ENCODE results near the gene ST6GAL1.
"Not testable (repeated sequence)": the region's sequence is repeated elsewhere in the genome, so short reads cannot be mapped to it uniquely, and the experiment has no call there.

ST6GAL1 gene

GRCh38 chr3:186950402-186951093 lies 20.2 kb downstream of the ST6GAL1 start:
- Histone ChIP-seq H3K27me3 (ENCODE audit: control insufficient read depth, insufficient read depth, low read length) (no peaks in the 10 kb centered on the region), H3K4me3 (ENCODE audit: low read length) (no peak overlapping the region), H3K9ac (ENCODE audit: low read depth, low read length) (no peak overlapping the region), H3K4me1 (ENCODE audit: control insufficient read depth, insufficient read depth, low read length) (no peaks in the 10 kb centered on the region), H3K9me3 (replicated peaks; ENCODE audit: low read length) (no peaks in the 10 kb centered on the region), H3K36me3 (ENCODE audit: insufficient read depth, low read length) (no peaks in the 10 kb centered on the region), H3K4me2 (ENCODE audit: low read length) (no peak overlapping the region)

DNA sequence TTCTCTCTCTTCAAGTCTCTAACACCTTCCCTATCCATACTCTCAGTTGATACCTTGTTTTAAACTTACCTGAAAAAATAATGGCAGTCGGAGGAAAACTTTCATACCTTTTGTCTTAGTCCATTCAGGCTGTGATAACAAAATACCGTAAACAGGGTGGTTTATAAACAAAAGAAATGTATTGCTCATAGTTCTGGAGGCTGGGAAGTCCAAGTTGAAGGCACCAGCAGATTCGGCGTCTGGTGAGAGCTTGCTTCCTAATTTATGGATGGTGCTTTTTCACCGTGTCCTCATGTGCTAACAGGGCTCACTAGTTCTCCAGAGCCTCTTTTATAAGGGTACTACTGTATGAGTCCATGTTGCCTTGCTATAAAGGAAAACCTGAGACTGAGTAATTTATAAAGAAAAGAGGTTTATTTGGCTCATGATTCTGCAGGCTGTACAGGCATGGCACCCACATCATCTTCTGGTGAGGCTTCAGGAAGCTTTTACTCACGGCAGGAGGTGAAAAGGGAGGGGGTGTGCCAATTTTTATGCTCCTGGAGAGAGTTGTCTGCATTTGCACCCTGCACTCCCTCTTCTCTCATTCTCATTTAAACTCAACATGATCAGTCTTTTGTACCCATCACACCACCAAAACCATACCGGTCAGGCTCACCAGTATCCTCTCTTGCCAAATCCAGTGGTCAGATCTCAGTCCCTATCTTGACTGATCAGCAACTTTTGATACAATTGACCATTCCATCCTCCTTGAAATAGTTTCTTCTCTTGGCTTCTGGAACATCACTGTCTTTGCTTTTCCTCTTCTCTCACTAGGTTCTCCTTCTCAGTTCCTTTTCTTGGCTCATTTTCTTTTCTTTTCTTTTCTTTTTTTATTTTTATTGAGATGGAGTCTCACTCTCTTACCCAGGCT lies 21.6 kb downstream of the ST6GAL1 start:
- H3K4me3 ChIP-seq (ENCODE audit: low read length) = no peak overlapping the region
- H3K4me1 ChIP-seq (ENCODE audit: control insufficient read depth, insufficient read depth, low read length) = no peaks in the 10 kb centered on the region

DNA sequence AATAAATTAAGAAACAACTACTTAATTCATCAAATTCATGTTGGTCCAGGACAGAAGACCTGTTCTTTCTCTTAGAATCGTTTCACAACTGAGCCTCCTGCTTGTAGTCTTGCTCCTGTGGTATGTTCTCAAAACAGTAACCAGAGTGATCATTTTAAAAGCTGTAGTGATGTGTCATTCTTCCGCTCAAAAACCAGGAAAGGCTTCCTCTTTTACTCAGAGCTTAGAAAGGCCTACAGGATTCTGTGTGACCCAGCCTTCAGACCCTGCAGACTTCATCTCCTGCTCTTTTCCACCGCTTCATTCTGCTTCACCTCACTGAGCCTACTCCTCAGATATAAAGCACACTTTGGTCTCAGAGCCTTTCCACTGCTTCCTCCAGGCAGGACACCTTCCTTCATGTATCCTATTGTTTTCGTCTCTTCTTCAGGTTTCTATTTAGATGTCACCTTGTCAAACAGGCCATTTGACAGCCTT lies 22.7 kb downstream of the ST6GAL1 start:
- Histone ChIP-seq H3K9ac (ENCODE audit: low read depth, low read length) (no peak overlapping the region), H3K9me3 (replicated peaks; ENCODE audit: low read length) (no peaks in the 10 kb centered on the region), H3K36me3 (ENCODE audit: insufficient read depth, low read length) (no peaks in the 10 kb centered on the region), H3K4me1 (ENCODE audit: control insufficient read depth, insufficient read depth, low read length) (no peaks in the 10 kb centered on the region), H3K4me2 (ENCODE audit: low read length) (no peak overlapping the region), H3K27me3 (ENCODE audit: control insufficient read depth, insufficient read depth, low read length) (no peaks in the 10 kb centered on the region), H3K4me3 (ENCODE audit: low read length) (no peak overlapping the region)

More for the DNA sequence above, 21.6 kb downstream of the ST6GAL1 start:
- no peak overlapping the region for H3K9ac ChIP-seq (ENCODE audit: low read depth, low read length)
- no peaks in the 10 kb centered on the region for H3K36me3 ChIP-seq (ENCODE audit: insufficient read depth, low read length)
- H3K27me3 ChIP-seq (ENCODE audit: control insufficient read depth, insufficient read depth, low read length) = no peaks in the 10 kb centered on the region
- H3K9me3 ChIP-seq (replicated peaks; ENCODE audit: low read length) = no peaks in the 10 kb centered on the region
- no peak overlapping the region for H3K4me2 ChIP-seq (ENCODE audit: low read length)

- not testable (repeated sequence) for H3K27me3 ChIP-seq (ENCODE audit: control insufficient read depth, insufficient read depth, low read length); H3K4me3 ChIP-seq (ENCODE audit: low read length); H3K36me3 ChIP-seq (ENCODE audit: insufficient read depth, low read length); H3K4me2 ChIP-seq (ENCODE audit: low read length); H3K9ac ChIP-seq (ENCODE audit: low read depth, low read length); H3K4me1 ChIP-seq (ENCODE audit: control insufficient read depth, insufficient read depth, low read length); H3K9me3 ChIP-seq (replicated peaks; ENCODE audit: low read length)
Observed at GRCh38 chr3:186953992-186954699, 23.8 kb downstream of the ST6GAL1 start.

DNA sequence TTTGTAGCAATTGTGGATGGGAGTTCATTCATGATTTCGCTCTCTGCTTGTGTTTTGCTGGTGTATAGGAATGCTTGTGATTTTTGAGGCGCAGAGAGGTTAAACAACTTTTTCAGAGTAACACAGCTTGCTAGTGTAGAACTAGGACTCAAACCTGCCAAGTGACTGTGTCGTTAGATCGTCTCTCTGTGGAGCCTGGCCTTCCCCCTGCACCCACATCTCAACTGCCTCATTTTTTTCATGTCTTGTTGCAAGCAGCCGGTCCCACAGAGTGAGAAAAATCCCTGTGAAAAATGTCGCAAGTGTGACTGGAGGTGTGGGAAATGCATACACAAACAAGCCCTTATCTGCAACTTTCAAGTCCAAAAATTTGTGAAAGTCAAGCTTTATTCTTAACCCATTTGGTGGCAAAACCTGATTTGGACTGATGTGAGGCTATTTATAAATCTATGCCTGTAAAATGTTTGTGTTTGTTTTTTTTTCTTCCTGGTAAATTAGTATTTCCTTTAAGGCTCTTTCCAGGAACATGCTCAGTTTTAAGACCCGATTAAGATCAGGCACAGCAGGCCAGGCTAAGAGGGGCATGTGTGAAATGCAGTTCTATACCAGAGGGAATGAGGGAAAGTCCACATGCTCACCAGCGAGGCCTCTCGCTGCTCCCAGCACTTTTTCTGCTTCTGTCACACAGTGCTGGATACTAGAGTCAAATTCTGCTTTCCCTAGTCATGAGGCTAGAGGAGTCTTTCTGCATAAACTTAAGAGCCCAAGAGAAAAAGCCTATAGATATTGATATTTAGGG lies 25.8 kb downstream of the ST6GAL1 start:
- Histone ChIP-seq H3K4me2 (ENCODE audit: low read length) (no peak overlapping the region), H3K4me3 (ENCODE audit: low read length) (no peak overlapping the region), H3K4me1 (ENCODE audit: control insufficient read depth, insufficient read depth, low read length) (no peaks in the 10 kb centered on the region), H3K27me3 (ENCODE audit: control insufficient read depth, insufficient read depth, low read length) (no peaks in the 10 kb centered on the region), H3K9ac (ENCODE audit: low read depth, low read length) (no peak overlapping the region), H3K9me3 (replicated peaks; ENCODE audit: low read length) (no peaks in the 10 kb centered on the region), H3K36me3 (ENCODE audit: insufficient read depth, low read length) (no peaks in the 10 kb centered on the region)

DNA sequence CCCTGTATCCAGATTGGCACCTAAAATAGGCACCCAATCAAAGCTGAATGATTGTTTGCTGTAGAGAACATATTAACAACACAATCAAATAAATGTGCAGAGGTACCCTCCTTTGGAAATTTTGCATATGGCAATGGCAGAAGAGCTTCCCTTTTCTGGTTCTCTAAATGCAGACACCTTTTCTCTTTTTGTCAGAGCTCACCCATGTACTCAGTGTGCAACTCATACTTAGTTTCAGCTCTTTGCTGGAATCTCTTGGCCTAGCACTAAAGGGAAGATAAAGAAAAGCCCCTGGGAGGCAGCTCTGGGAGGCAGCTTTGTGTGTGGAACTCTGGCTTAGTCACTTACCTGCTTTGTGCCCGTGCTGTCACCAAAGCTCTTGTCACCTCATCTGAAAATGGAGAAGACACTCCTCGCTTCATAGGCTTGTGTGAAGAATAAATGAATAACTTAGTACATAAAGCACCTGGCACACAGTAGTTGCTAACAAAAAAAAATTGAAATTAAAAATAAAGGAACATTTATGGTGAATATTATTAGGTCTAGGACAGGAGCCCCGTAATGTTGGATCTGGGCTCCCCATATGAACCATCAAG lies 28.8 kb downstream of the ST6GAL1 start:
- no peaks in the 10 kb centered on the region for H3K4me1 ChIP-seq (ENCODE audit: control insufficient read depth, insufficient read depth, low read length)
- no peaks in the 10 kb centered on the region for H3K27me3 ChIP-seq (ENCODE audit: control insufficient read depth, insufficient read depth, low read length)
- no peak overlapping the region for H3K4me3 ChIP-seq (ENCODE audit: low read length)
- H3K9ac ChIP-seq (ENCODE audit: low read depth, low read length) = no peak overlapping the region
- no peaks in the 10 kb centered on the region for H3K36me3 ChIP-seq (ENCODE audit: insufficient read depth, low read length)
- no peaks in the 10 kb centered on the region for H3K9me3 ChIP-seq (replicated peaks; ENCODE audit: low read length)
- no peak overlapping the region for H3K4me2 ChIP-seq (ENCODE audit: low read length)

DNA sequence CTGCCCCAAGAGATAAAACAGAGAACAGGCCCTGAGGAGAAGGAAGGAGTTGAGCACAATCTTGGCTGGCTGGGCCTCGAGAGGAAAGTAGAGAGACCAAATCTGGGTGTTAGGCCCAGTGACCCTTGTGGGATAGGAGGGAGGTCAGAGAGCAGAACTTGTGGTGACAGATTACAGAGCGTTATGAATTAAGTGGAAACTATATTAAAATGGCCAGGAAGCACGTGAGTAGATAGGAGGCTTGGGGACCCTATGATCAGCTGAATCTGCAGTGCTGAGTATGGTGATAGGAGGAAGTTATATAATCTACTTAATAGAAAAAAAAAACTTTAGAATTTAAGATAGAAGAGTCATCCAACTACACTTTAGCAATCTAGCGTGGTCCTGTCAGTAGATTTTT lies 30.0 kb downstream of the ST6GAL1 start:
- no peaks in the 10 kb centered on the region for H3K9me3 ChIP-seq (replicated peaks; ENCODE audit: low read length)
- no peak overlapping the region for H3K4me3 ChIP-seq (ENCODE audit: low read length)
- H3K36me3 ChIP-seq (ENCODE audit: insufficient read depth, low read length) = no peaks in the 10 kb centered on the region
- H3K9ac ChIP-seq (ENCODE audit: low read depth, low read length) = no peak overlapping the region
- no peak overlapping the region for H3K4me2 ChIP-seq (ENCODE audit: low read length)
- no peaks in the 10 kb centered on the region for H3K4me1 ChIP-seq (ENCODE audit: control insufficient read depth, insufficient read depth, low read length)
- H3K27me3 ChIP-seq (ENCODE audit: control insufficient read depth, insufficient read depth, low read length) = no peaks in the 10 kb centered on the region

- Histone ChIP-seq H3K27me3 (ENCODE audit: control insufficient read depth, insufficient read depth, low read length) (no peaks in the 10 kb centered on the region), H3K36me3 (ENCODE audit: insufficient read depth, low read length) (no peaks in the 10 kb centered on the region), H3K9ac (ENCODE audit: low read depth, low read length) (no peak overlapping the region), H3K4me3 (ENCODE audit: low read length) (no peak overlapping the region), H3K4me1 (ENCODE audit: control insufficient read depth, insufficient read depth, low read length) (no peaks in the 10 kb centered on the region), H3K9me3 (replicated peaks; ENCODE audit: low read length) (no peaks in the 10 kb centered on the region), H3K4me2 (ENCODE audit: low read length) (no peak overlapping the region)
Observed at GRCh38 chr3:186962445-186962844, 32.1 kb downstream of the ST6GAL1 start.

- H3K4me2 ChIP-seq (ENCODE audit: low read length) = no peak overlapping the region
- no peak overlapping the region for H3K4me3 ChIP-seq (ENCODE audit: low read length)
- H3K9ac ChIP-seq (ENCODE audit: low read depth, low read length) = no peak overlapping the region
- H3K36me3 ChIP-seq (ENCODE audit: insufficient read depth, low read length) = no peaks in the 10 kb centered on the region
- no peaks in the 10 kb centered on the region for H3K9me3 ChIP-seq (replicated peaks; ENCODE audit: low read length)
- no peaks in the 10 kb centered on the region for H3K27me3 ChIP-seq (ENCODE audit: control insufficient read depth, insufficient read depth, low read length)
- H3K4me1 ChIP-seq (ENCODE audit: control insufficient read depth, insufficient read depth, low read length) = no peaks in the 10 kb centered on the region
Observed at GRCh38 chr3:186963636-186964035, 33.3 kb downstream of the ST6GAL1 start.

DNA sequence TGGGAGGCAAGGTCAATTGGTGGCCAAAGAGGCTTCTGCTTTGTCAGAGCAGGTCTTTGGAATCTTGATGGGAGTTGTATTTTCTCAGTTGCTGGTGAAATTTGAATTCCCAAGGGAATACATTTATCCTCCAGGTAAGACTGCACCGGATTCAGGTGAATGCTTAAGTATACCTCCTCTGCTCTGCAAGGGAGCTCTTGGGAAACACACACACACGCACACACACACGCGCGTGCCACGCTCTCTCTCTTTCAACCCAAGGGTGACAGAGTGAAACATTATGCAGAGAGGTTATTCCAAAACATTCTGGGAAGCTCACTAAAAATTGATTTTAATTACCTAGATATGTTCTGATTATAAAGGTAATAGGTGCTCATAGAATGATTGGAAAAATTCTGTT lies 33.7 kb downstream of the ST6GAL1 start:
- Histone ChIP-seq H3K27me3 (ENCODE audit: control insufficient read depth, insufficient read depth, low read length) (no peaks in the 10 kb centered on the region), H3K36me3 (ENCODE audit: insufficient read depth, low read length) (no peaks in the 10 kb centered on the region), H3K9me3 (replicated peaks; ENCODE audit: low read length) (no peaks in the 10 kb centered on the region), H3K4me2 (ENCODE audit: low read length) (no peak overlapping the region), H3K4me1 (ENCODE audit: control insufficient read depth, insufficient read depth, low read length) (no peaks in the 10 kb centered on the region), H3K9ac (ENCODE audit: low read depth, low read length) (no peak overlapping the region), H3K4me3 (ENCODE audit: low read length) (no peak overlapping the region)

Data from skeletal muscle satellite cell (primary cell).